ENCODE results near the gene KLK4.
A peak's percentile ranks its signal among the peaks of the same experiment; 100 is the strongest.

The KLK4 gene

GRCh38 chr19:50912727-50913716, 1.8 kb upstream of the KLK4 start:
- DNase-seq (ENCODE audit: low read depth), result no peak
- no peak overlapping the region for H3K4me3 ChIP-seq (ENCODE audit: low read length)
- no peak for TF ChIP-seq CTCF (conservative IDR thresholded peaks at IDR 0.05; ENCODE audit: low read length)

- H3K4me3 ChIP-seq (ENCODE audit: low read length), result no peak overlapping the region
- no peak for DNase-seq (ENCODE audit: low read depth)
These were observed 956 bp upstream of the KLK4 start for GRCh38 chr19:50912102-50912599.

GRCh38 chr19:50910722-50911121, 473 bp downstream of the KLK4 start:
- TF ChIP-seq CTCF (conservative IDR thresholded peaks at IDR 0.05; ENCODE audit: low read length), result no peak
- no peak for DNase-seq (ENCODE audit: low read depth)
- H3K4me3 ChIP-seq (ENCODE audit: low read length), result no peak overlapping the region

More at GRCh38 chr19:50912102-50912599, 956 bp upstream of the KLK4 start:
- TF ChIP-seq CTCF (conservative IDR thresholded peaks at IDR 0.05; ENCODE audit: low read length), result no peak

- DNase-seq (ENCODE audit: low read depth), result no peak
- no peak overlapping the region for H3K4me3 ChIP-seq (ENCODE audit: low read length)
- no peak for TF ChIP-seq CTCF (conservative IDR thresholded peaks at IDR 0.05; ENCODE audit: low read length)
These were observed 1.7 kb downstream of the KLK4 start for GRCh38 chr19:50909240-50910070.

GRCh38 chr19:50908336-50908735, 2.9 kb downstream of the KLK4 start:
- no peak for DNase-seq (ENCODE audit: low read depth)
- no peak for TF ChIP-seq CTCF (conservative IDR thresholded peaks at IDR 0.05; ENCODE audit: low read length)
- H3K4me3 ChIP-seq (ENCODE audit: low read length), result no peak overlapping the region

GRCh38 chr19:50906217-50906616, 5.0 kb downstream of the KLK4 start:
- TF ChIP-seq CTCF (conservative IDR thresholded peaks at IDR 0.05; ENCODE audit: low read length), result peak; percentile 40
- DNase-seq (ENCODE audit: low read depth), result no peak
- no peak overlapping the region for H3K4me3 ChIP-seq (ENCODE audit: low read length)
